ENCODE results near the gene ATOH1. TPM values are rescaled to one million over a fixed set of nuclear protein-coding genes. Genes with fewer than 3 reads are reported as not detected.

Gene ATOH1
- polyA plus RNA-seq, 2 donors, result 0.04 TPM; not detected in 1

DNA sequence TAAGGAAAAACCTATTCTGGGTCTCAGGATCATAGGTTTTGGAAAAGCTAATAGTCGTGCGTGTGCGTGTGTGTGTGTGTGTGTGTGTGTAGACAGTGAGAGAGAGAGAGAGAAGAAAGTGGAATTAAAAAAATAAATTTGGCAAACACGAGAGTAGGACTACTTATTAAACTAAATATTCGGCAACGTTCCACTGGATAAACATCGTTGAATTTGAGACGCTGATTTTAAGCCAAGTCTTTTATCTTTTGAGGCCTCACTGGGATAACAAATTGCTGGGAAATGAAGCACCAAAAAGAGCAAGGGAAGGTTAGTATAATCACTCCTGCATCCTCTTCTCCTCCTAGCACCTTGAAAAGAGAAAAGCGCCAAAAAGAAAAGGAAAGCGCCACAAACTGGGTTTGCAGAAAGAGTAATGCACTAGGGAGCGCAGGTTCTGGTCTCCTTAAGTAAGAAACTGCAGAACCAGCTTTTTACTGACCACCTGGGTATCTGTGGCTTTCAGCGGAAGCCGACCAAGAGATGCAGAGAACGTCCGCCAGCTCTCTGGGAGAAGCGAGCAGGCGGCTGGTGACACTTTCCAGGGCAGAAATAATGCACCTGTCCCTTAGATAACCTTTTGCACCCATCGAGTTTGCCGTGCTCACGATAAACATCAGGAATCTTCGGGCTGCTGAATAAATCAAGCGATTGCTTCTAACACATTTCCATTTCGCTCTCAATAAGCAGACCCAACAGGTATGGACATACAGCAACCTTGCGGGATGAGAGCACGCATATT is 3.4 kb downstream of the ATOH1 start:
- H3K9me3 ChIP-seq (ENCODE audit: control insufficient read depth in 2 of 2, insufficient read depth in 1 of 2, low read depth in 1 of 2, low read length in 1 of 2), result peaks cover 0 to 6% of the 10 kb centered on the region in 2 donors
- peaks cover 2 to 25% of the 10 kb centered on the region in 2 donors for H3K27me3 ChIP-seq (ENCODE audit: control insufficient read depth in 1 of 2, insufficient read depth in 2 of 2, low read length in 2 of 2)
- no peak overlapping the region for H3K27ac ChIP-seq (ENCODE audit: low read depth in 2 of 2, low read length in 1 of 2)
- no peaks in the 10 kb centered on the region for H3K36me3 ChIP-seq (ENCODE audit: control insufficient read depth in 2 of 2, insufficient read depth in 2 of 2, low read length in 1 of 2)
- 9 to 16% methylated on average over 25 of the region's 25 CpGs for WGBS, 2 donors
- no peak overlapping the region for H3K4me3 ChIP-seq (ENCODE audit: low read depth in 1 of 2, low read length in 2 of 2)
- H3K4me1 ChIP-seq (ENCODE audit: control insufficient read depth in 2 of 2, insufficient read depth in 2 of 2, low read length in 1 of 2), result peaks cover 3 to 11% of the 10 kb centered on the region in 2 donors

DNA sequence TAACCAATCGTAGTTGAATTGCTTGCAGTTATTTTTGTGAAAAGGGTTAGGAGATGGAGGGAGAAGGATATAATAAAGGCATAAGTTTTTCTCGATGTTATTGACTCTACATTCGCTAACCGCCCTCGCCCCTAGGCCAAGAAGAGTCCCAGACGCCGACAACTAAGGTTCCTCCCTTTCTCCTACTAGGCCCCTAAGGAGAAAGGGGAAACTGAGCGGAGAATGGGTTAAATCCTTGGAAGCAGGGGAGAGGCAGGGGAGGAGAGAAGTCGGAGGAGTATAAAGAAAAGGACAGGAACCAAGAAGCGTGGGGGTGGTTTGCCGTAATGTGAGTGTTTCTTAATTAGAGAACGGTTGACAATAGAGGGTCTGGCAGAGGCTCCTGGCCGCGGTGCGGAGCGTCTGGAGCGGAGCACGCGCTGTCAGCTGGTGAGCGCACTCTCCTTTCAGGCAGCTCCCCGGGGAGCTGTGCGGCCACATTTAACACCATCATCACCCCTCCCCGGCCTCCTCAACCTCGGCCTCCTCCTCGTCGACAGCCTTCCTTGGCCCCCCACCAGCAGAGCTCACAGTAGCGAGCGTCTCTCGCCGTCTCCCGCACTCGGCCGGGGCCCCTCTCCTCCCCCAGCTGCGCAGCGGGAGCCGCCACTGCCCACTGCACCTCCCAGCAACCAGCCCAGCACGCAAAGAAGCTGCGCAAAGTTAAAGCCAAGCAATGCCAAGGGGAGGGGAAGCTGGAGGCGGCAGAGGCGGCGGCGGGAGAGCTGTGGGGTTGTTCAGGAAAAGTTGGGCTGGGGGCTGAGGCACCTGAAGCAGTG is 5.9 kb downstream of the ATOH1 start:
- Histone ChIP-seq H3K36me3 (ENCODE audit: control insufficient read depth in 2 of 2, insufficient read depth in 2 of 2, low read length in 1 of 2) (no peaks in the 10 kb centered on the region), H3K27me3 (ENCODE audit: control insufficient read depth in 1 of 2, insufficient read depth in 2 of 2, low read length in 2 of 2) (peaks cover 0 to 14% of the 10 kb centered on the region in 2 donors), H3K4me1 (ENCODE audit: control insufficient read depth in 2 of 2, insufficient read depth in 2 of 2, low read length in 1 of 2) (peaks cover 0 to 2% of the 10 kb centered on the region in 2 donors), H3K27ac (ENCODE audit: low read depth in 2 of 2, low read length in 1 of 2) (no peak overlapping the region), H3K4me3 (ENCODE audit: low read depth in 1 of 2, low read length in 2 of 2) (no peak overlapping the region), H3K9me3 (ENCODE audit: control insufficient read depth in 2 of 2, insufficient read depth in 1 of 2, low read depth in 1 of 2, low read length in 1 of 2) (no peaks in the 10 kb centered on the region)
- WGBS, 2 donors, result 28 to 32% methylated on average over 32 to 42 of the region's 42 CpGs

DNA sequence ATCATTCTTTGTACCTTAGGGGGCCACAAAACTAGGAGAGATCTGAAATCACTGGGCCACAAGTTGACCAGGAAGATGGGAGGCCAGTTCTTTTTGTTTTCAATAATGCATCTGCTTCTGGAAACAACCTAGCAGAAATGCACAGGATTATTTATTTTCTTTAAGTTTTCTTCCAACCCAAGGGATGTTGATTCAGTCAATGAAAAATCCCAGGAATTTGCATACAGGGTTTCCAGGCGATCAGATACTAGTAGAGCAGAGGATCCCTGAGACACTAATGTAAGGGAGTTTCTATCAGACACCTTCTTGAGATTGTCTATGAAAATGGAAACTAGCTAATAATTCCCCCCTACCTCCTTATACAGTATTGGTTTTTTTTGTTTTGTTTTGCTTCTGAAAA is 7.4 kb downstream of the ATOH1 start:
- H3K4me3 ChIP-seq (ENCODE audit: low read depth in 1 of 2, low read length in 2 of 2), result no peak overlapping the region
- no peaks in the 10 kb centered on the region for H3K9me3 ChIP-seq (ENCODE audit: control insufficient read depth in 2 of 2, insufficient read depth in 1 of 2, low read depth in 1 of 2, low read length in 1 of 2)
- H3K27ac ChIP-seq (ENCODE audit: low read depth in 2 of 2, low read length in 1 of 2), result no peak overlapping the region
- WGBS, 2 donors, result 88% methylated on average over 1 of the region's 1 CpG
- no peaks in the 10 kb centered on the region for H3K4me1 ChIP-seq (ENCODE audit: control insufficient read depth in 2 of 2, insufficient read depth in 2 of 2, low read length in 1 of 2)
- H3K36me3 ChIP-seq (ENCODE audit: control insufficient read depth in 2 of 2, insufficient read depth in 2 of 2, low read length in 1 of 2), result no peaks in the 10 kb centered on the region
- H3K27me3 ChIP-seq (ENCODE audit: control insufficient read depth in 1 of 2, insufficient read depth in 2 of 2, low read length in 2 of 2), result peaks cover 0 to 6% of the 10 kb centered on the region in 2 donors

DNA sequence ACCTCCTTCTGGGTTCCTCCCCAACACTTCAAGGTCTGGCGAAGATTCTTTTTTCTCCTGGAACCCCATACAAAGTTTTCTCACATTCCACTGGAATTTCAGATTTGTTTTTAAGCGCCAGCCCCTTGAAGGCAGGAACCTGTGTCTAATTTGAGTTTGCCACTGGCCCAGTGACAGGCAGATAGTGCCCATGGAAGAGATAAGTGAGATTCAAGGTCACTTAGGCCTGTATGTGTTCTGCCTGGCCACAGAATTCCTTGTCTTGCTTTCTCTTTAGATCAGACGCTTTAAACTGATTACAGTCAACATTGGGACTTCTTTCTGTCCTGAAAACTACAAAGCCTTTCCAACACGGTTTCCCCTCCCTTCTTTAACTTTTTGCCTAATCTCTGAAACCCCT is 11.2 kb downstream of the ATOH1 start:
- no peaks in the 10 kb centered on the region for H3K27me3 ChIP-seq (ENCODE audit: control insufficient read depth in 1 of 2, insufficient read depth in 2 of 2, low read length in 2 of 2)
- no peaks in the 10 kb centered on the region for H3K36me3 ChIP-seq (ENCODE audit: control insufficient read depth in 2 of 2, insufficient read depth in 2 of 2, low read length in 1 of 2)
- no peak overlapping the region for H3K4me3 ChIP-seq (ENCODE audit: low read depth in 1 of 2, low read length in 2 of 2)
- 76 to 78% methylated on average over 4 of the region's 4 CpGs for WGBS, 2 donors
- H3K9me3 ChIP-seq (ENCODE audit: control insufficient read depth in 2 of 2, insufficient read depth in 1 of 2, low read depth in 1 of 2, low read length in 1 of 2), result no peaks in the 10 kb centered on the region
- no peak overlapping the region for H3K27ac ChIP-seq (ENCODE audit: low read depth in 2 of 2, low read length in 1 of 2)
- H3K4me1 ChIP-seq (ENCODE audit: control insufficient read depth in 2 of 2, insufficient read depth in 2 of 2, low read length in 1 of 2), result no peaks in the 10 kb centered on the region

DNA sequence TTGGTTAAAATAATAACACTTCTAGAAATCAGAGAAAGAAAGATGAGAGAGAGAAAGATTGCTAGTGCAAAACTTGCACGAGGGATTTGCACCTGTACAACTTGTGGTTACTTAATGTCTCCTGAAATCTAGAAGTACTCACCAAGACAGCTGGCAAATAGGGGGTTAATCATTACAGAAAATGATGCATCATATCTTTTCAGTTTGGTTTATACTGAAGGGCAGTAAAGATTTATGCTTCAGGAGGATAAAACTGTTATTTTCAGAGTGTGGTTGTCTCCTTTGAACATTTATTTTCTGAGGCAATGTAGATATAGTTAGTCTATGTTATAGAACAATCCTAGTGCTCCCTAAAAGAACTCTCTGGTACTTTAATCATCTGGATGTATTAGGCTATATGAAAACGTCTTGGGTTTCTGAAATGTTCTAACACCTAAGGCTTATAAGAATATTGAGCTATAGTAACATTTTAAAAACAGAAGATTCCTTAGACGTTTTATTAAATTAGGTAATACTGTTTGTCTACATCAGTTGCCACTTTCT is 13.3 kb downstream of the ATOH1 start:
- H3K27me3 ChIP-seq (ENCODE audit: control insufficient read depth in 1 of 2, insufficient read depth in 2 of 2, low read length in 2 of 2), result no peaks in the 10 kb centered on the region
- WGBS, 2 donors, result 55 to 62% methylated on average over 3 of the region's 3 CpGs
- no peaks in the 10 kb centered on the region for H3K9me3 ChIP-seq (ENCODE audit: control insufficient read depth in 2 of 2, insufficient read depth in 1 of 2, low read depth in 1 of 2, low read length in 1 of 2)
- no peak overlapping the region for H3K27ac ChIP-seq (ENCODE audit: low read depth in 2 of 2, low read length in 1 of 2)
- no peak overlapping the region for H3K4me3 ChIP-seq (ENCODE audit: low read depth in 1 of 2, low read length in 2 of 2)
- H3K36me3 ChIP-seq (ENCODE audit: control insufficient read depth in 2 of 2, insufficient read depth in 2 of 2, low read length in 1 of 2), result no peaks in the 10 kb centered on the region
- no peaks in the 10 kb centered on the region for H3K4me1 ChIP-seq (ENCODE audit: control insufficient read depth in 2 of 2, insufficient read depth in 2 of 2, low read length in 1 of 2)

DNA sequence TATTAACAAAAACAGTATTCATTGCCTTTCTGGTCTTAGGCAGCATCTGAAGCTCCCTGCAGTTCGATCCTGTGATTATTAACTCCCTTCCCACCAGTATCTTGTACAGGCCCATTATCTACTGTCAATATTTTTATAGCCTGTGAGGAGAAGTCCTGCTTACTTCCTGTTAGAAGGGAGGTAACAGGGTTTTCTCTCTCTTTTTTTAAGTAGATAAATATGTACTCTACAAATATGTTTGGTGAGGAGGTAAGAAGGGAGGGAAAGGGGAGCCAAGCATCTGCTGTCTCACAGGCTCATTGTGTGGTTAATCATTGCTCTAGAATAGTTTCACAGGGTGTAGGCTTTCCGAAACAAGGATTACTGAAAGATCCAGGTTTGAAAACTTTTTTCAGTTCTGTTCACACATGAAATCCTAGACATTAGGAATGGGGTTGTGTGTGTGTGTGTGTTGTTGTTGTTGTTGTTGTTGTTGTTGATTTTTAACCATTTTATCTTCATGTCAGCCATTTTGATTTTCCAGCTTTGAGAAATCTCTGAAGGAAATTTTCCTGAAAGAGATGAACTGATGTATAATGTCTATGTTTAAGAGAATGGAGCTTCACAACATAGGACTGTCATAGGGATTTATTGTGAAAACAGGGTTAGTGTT is 14.2 kb downstream of the ATOH1 start:
- Histone ChIP-seq H3K27ac (ENCODE audit: low read depth in 2 of 2, low read length in 1 of 2) (no peak overlapping the region), H3K9me3 (ENCODE audit: control insufficient read depth in 2 of 2, insufficient read depth in 1 of 2, low read depth in 1 of 2, low read length in 1 of 2) (no peaks in the 10 kb centered on the region), H3K36me3 (ENCODE audit: control insufficient read depth in 2 of 2, insufficient read depth in 2 of 2, low read length in 1 of 2) (no peaks in the 10 kb centered on the region), H3K4me3 (ENCODE audit: low read depth in 1 of 2, low read length in 2 of 2) (no peak overlapping the region), H3K27me3 (ENCODE audit: control insufficient read depth in 1 of 2, insufficient read depth in 2 of 2, low read length in 2 of 2) (no peaks in the 10 kb centered on the region), H3K4me1 (ENCODE audit: control insufficient read depth in 2 of 2, insufficient read depth in 2 of 2, low read length in 1 of 2) (no peaks in the 10 kb centered on the region)
- WGBS, 2 donors, result 45 to 75% methylated on average over 2 of the region's 2 CpGs

DNA sequence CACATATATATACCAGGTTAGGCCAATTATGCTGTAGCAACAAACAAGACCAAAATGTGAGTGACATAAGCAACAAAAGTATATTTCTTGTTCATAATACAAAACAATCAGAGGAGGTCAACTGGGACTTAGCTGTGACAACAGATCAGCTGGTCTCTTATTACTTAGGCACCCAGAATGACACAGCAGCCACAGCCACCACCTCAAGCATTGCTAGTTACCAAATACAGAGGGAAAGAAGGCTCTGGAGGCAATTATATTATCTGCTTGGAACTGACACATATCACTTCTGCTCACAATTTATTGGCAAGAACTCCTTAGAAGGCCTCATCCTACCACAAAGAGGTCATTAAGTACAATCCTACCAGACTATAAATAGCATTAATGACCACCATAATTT is 15.2 kb downstream of the ATOH1 start:
- Histone ChIP-seq H3K4me1 (ENCODE audit: control insufficient read depth in 2 of 2, insufficient read depth in 2 of 2, low read length in 1 of 2) (no peaks in the 10 kb centered on the region), H3K27ac (ENCODE audit: low read depth in 2 of 2, low read length in 1 of 2) (no peak overlapping the region), H3K9me3 (ENCODE audit: control insufficient read depth in 2 of 2, insufficient read depth in 1 of 2, low read depth in 1 of 2, low read length in 1 of 2) (no peaks in the 10 kb centered on the region), H3K36me3 (ENCODE audit: control insufficient read depth in 2 of 2, insufficient read depth in 2 of 2, low read length in 1 of 2) (no peaks in the 10 kb centered on the region), H3K4me3 (ENCODE audit: low read depth in 1 of 2, low read length in 2 of 2) (no peak overlapping the region), H3K27me3 (ENCODE audit: control insufficient read depth in 1 of 2, insufficient read depth in 2 of 2, low read length in 2 of 2) (no peaks in the 10 kb centered on the region)

DNA sequence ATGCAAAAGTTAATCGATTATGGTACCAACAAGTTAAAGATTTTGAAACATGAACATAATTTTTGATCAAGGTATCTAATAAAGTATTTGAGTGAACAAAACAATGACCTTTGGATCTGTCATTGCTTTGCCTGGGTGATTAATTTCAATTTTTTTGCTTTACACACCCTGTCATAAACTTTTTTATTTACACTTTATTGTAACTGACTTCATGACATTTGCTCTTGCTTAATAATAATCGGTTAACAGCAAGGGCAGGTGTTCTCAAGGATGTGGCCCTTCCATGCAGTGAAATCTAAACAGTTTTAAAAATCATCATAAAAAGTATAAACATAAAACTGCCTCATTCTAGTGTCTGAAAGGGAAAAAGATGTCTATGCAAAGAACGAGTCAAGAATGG is 24.1 kb downstream of the ATOH1 start:
- no peak overlapping the region for H3K27ac ChIP-seq (ENCODE audit: low read depth in 2 of 2, low read length in 1 of 2)
- H3K36me3 ChIP-seq (ENCODE audit: control insufficient read depth in 2 of 2, insufficient read depth in 2 of 2, low read length in 1 of 2), result no peaks in the 10 kb centered on the region
- 79 to 84% methylated on average over 3 of the region's 3 CpGs for WGBS, 2 donors

DNA sequence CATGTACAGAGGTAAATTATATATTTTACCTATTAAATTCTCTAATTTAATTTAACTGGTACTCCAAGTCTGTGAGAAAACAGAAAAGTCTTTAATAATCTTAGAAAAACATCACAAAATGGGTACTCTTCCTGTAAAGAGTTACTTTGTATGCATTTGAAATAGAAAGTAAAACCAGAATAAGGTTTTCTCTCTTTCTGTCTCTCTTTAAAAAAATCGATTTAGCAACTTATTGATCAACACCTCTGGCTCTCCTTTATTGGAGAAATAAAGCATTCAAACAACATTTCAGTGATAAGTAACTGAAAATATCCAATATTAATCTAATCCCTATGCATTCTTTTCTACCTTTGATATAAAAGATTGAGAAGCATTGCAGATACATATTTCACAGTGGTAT is 27.4 kb downstream of the ATOH1 start:
- Histone ChIP-seq H3K4me1 (ENCODE audit: control insufficient read depth in 2 of 2, insufficient read depth in 2 of 2, low read length in 1 of 2) (no peaks in the 10 kb centered on the region), H3K27me3 (ENCODE audit: control insufficient read depth in 1 of 2, insufficient read depth in 2 of 2, low read length in 2 of 2) (no peaks in the 10 kb centered on the region), H3K36me3 (ENCODE audit: control insufficient read depth in 2 of 2, insufficient read depth in 2 of 2, low read length in 1 of 2) (no peaks in the 10 kb centered on the region), H3K9me3 (ENCODE audit: control insufficient read depth in 2 of 2, insufficient read depth in 1 of 2, low read depth in 1 of 2, low read length in 1 of 2) (no peaks in the 10 kb centered on the region), H3K4me3 (ENCODE audit: low read depth in 1 of 2, low read length in 2 of 2) (no peak overlapping the region), H3K27ac (ENCODE audit: low read depth in 2 of 2, low read length in 1 of 2) (no peak overlapping the region)
- WGBS, 2 donors, result 44 to 46% methylated on average over 1 of the region's 1 CpG

More for the DNA sequence above, 24.1 kb downstream of the ATOH1 start:
- no peak overlapping the region for H3K4me3 ChIP-seq (ENCODE audit: low read depth in 1 of 2, low read length in 2 of 2)
- H3K9me3 ChIP-seq (ENCODE audit: control insufficient read depth in 2 of 2, insufficient read depth in 1 of 2, low read depth in 1 of 2, low read length in 1 of 2), result no peaks in the 10 kb centered on the region
- no peaks in the 10 kb centered on the region for H3K27me3 ChIP-seq (ENCODE audit: control insufficient read depth in 1 of 2, insufficient read depth in 2 of 2, low read length in 2 of 2)
- no peaks in the 10 kb centered on the region for H3K4me1 ChIP-seq (ENCODE audit: control insufficient read depth in 2 of 2, insufficient read depth in 2 of 2, low read length in 1 of 2)
